Measurements from ENCODE around the gene TMEM125. TPM values are rescaled to one million over a fixed set of nuclear protein-coding genes. Genes with fewer than 3 reads are reported as not detected.
A peak's percentile ranks its signal among the peaks of the same experiment; 100 is the strongest.

Gene TMEM125
- total and polyA plus RNA-seq, 8 donors = 7.0 to 41.9 (median 22.8) TPM

- intact Hi-C loops (cut with DNase I; ENCODE audit: low total_unique reads) = no loop called here
- TF ChIP-seq POLR2A (IDR thresholded peaks at IDR 0.05) (no peak), EP300 (IDR thresholded peaks at IDR 0.05) (no peak), CTCF (IDR thresholded peaks at IDR 0.05) (no peak), POLR2AphosphoS5 (IDR thresholded peaks at IDR 0.05) (no peak)
- WGBS, 5 donors = 64 to 85% (median 76%) methylated on average over 3 of the region's 3 CpGs
- H3K4me1 ChIP-seq = peaks cover 17 to 40% (median 27%) of the 10 kb centered on the region in 4 donors
- peak overlapping the region in 1 of 5 donors; percentile 46 for H3K27ac ChIP-seq
- no peaks in the 10 kb centered on the region for H3K27me3 ChIP-seq
- no peak for DNase-seq
- H3K4me3 ChIP-seq = no peak overlapping the region
- no peaks in the 10 kb centered on the region for H3K36me3 ChIP-seq
- H3K9me3 ChIP-seq = no peaks in the 10 kb centered on the region
Observed at GRCh38 chr1:43239484-43239883, 30.3 kb upstream of the TMEM125 start.

- intact Hi-C loops (cut with DNase I; ENCODE audit: low total_unique reads) = no loop called here
- no peaks in the 10 kb centered on the region for H3K36me3 ChIP-seq
- H3K27ac ChIP-seq = no peak overlapping the region
- no peaks in the 10 kb centered on the region for H3K27me3 ChIP-seq
- no peak for DNase-seq
- TF ChIP-seq CTCF (IDR thresholded peaks at IDR 0.05) = no peak
- no peak for TF ChIP-seq POLR2A (IDR thresholded peaks at IDR 0.05)
- TF ChIP-seq POLR2AphosphoS5 (IDR thresholded peaks at IDR 0.05) = no peak
- no peak overlapping the region for H3K4me3 ChIP-seq
- WGBS, 5 donors = 37 to 61% (median 37%) methylated on average over 6 of the region's 6 CpGs
- H3K4me1 ChIP-seq = peaks cover 0 to 22% (median 13%) of the 10 kb centered on the region in 4 donors
- no peaks in the 10 kb centered on the region for H3K9me3 ChIP-seq
Observed at GRCh38 chr1:43241413-43241836, 28.4 kb upstream of the TMEM125 start.

GRCh38 chr1:43243299-43243698 is 26.5 kb upstream of the TMEM125 start:
- DNase-seq = no peak
- 79 to 90% (median 87%) methylated on average over 6 of the region's 6 CpGs for WGBS, 5 donors
- H3K4me1 ChIP-seq = peaks cover 0 to 13% (median 10%) of the 10 kb centered on the region in 4 donors
- no peaks in the 10 kb centered on the region for H3K27me3 ChIP-seq
- no peaks in the 10 kb centered on the region for H3K36me3 ChIP-seq
- H3K27ac ChIP-seq = no peak overlapping the region
- intact Hi-C loops (cut with DNase I; ENCODE audit: low total_unique reads) = no loop called here
- no peaks in the 10 kb centered on the region for H3K9me3 ChIP-seq
- no peak overlapping the region for H3K4me3 ChIP-seq
- TF ChIP-seq CTCF (IDR thresholded peaks at IDR 0.05) (no peak), EP300 (IDR thresholded peaks at IDR 0.05) (no peak), POLR2AphosphoS5 (IDR thresholded peaks at IDR 0.05) (no peak), POLR2A (IDR thresholded peaks at IDR 0.05) (no peak)

GRCh38 chr1:43246466-43247213 is 23.1 kb upstream of the TMEM125 start:
- 91 to 96% (median 92%) methylated on average over 4 of the region's 4 CpGs for WGBS, 5 donors
- no peak overlapping the region for H3K4me3 ChIP-seq
- H3K9me3 ChIP-seq = no peaks in the 10 kb centered on the region
- TF ChIP-seq CTCF (IDR thresholded peaks at IDR 0.05) (no peak), POLR2A (IDR thresholded peaks at IDR 0.05) (no peak), EP300 (IDR thresholded peaks at IDR 0.05) (no peak), POLR2AphosphoS5 (IDR thresholded peaks at IDR 0.05) (no peak)
- peaks cover 0 to 2% (median 0%) of the 10 kb centered on the region in 4 donors for H3K4me1 ChIP-seq
- intact Hi-C loops (cut with DNase I; ENCODE audit: low total_unique reads) = no loop called here
- no peak overlapping the region for H3K27ac ChIP-seq
- DNase-seq = no peak
- H3K36me3 ChIP-seq = no peaks in the 10 kb centered on the region
- no peaks in the 10 kb centered on the region for H3K27me3 ChIP-seq
